Endometrial microvascular endothelial cells (primary cell): ENCODE data around the gene LYAR. TPM values are rescaled to one million over a fixed set of nuclear protein-coding genes. Genes with fewer than 3 reads are reported as not detected.

ENCODE experiments used
- in situ Hi-C: cut with HindIII; loops from 2 replicates; pipeline ENCODE4 v1.10.0; 2017; ENCODE audit warnings: low sequenced_read_pairs, low pct_unique_long_range_greater_than_20kb; ENCODE audit errors: inconsistent ontology term
- total RNA-seq: library from RNA; depleted of rRNA; stranded (reverse); fragments of >200 nt; gene quantifications from one replicate; pipeline ENCODE4 v1.2.3, GENCODE V29; 2015; ENCODE audit errors: inconsistent ontology term

Gene LYAR
- 41.6 TPM for total RNA-seq

- in situ Hi-C loops: no loop called here
These were observed at the start of gene LYAR, which contains the start of gene ZBTB49 for GRCh38 chr4:4289941-4290850. Gene LYAR (minus strand): TSS chr4:4290154. CDS start chr4:4283742, 6,412 bp downstream. Gene ZBTB49 (plus strand): TSS chr4:4290251. CDS start chr4:4299946, 9,695 bp downstream.

- in situ Hi-C loops: no loop called here
These were observed 49.6 kb upstream of the LYAR start for GRCh38 chr4:4339504-4340085.

GRCh38 chr4:4338210-4339001, 48.5 kb upstream of the LYAR start:
- in situ Hi-C loops: no loop called here

- in situ Hi-C loops: no loop called here
These were observed 45.0 kb upstream of the LYAR start for GRCh38 chr4:4334798-4335520.

GRCh38 chr4:4333265-4333706, 43.3 kb upstream of the LYAR start:
- in situ Hi-C loops: no loop called here

GRCh38 chr4:4332529-4332928, 42.6 kb upstream of the LYAR start:
- in situ Hi-C loops: no loop called here

- in situ Hi-C loops: no loop called here
These were observed 40.8 kb upstream of the LYAR start for GRCh38 chr4:4330794-4331193.

GRCh38 chr4:4329496-4329895, 39.5 kb upstream of the LYAR start:
- in situ Hi-C loops: no loop called here

GRCh38 chr4:4328840-4329239, 38.9 kb upstream of the LYAR start:
- in situ Hi-C loops: no loop called here

- in situ Hi-C loops: no loop called here
These were observed 38.3 kb upstream of the LYAR start for GRCh38 chr4:4328206-4328605.

- in situ Hi-C loops: no loop called here
These were observed 37.7 kb upstream of the LYAR start for GRCh38 chr4:4327652-4328121.

- in situ Hi-C loops: no loop called here
These were observed 36.2 kb upstream of the LYAR start for GRCh38 chr4:4326166-4326565.

- in situ Hi-C loops: no loop called here
These were observed 35.4 kb upstream of the LYAR start for GRCh38 chr4:4325321-4325720.

- in situ Hi-C loops: no loop called here
These were observed 34.0 kb upstream of the LYAR start for GRCh38 chr4:4323705-4324534.

GRCh38 chr4:4321951-4322688, 32.2 kb upstream of the LYAR start:
- in situ Hi-C loops: no loop called here

- in situ Hi-C loops: no loop called here
These were observed 31.2 kb upstream of the LYAR start for GRCh38 chr4:4320951-4321714.

- in situ Hi-C loops: no loop called here
These were observed 30.6 kb upstream of the LYAR start for GRCh38 chr4:4320528-4320927.
